NCI-H2107 (cell line): ENCODE data around the gene WNT2B.

ENCODE experiments used
- DNase-seq: peaks from one replicate; lab custom pipeline; 2025; lab: John Stamatoyannopoulos, UW

WNT2B gene

DNA sequence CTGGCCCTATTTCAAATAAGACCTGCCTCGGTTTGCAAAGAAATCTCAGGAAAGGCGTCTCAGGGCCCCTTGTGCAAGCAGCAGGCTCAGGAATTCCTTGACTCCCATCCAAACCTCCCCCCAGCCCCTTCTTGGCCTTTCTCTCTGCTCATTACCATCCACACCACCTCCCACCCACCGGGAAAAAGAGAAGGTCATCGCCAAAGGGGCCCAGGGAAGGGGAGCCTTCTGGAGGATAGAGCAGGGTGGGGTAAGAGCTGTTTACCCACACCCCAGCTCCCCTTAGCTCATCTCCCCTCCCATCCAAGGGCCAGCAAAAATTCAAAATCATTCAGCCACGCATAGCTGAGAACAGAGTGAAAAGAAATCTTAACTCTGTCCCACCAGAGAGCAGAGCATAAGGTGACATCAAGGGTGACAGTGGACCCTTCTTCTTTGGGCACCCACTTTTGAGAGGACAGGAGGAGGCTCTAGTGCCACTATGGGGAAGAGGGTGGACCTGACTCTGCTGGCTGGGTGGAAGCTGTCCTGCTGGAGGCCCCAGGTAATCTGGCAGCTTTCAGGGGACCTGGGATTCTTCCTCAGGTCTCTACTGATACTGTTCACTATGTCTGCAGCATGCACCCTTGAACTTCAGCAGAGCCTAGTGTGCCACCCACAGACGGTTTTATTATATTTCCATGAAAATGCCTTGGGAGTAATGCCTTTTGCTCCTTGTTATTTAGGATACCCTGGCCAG lies 3.9 kb upstream of the WNT2B start:
- no peak for DNase-seq

DNA sequence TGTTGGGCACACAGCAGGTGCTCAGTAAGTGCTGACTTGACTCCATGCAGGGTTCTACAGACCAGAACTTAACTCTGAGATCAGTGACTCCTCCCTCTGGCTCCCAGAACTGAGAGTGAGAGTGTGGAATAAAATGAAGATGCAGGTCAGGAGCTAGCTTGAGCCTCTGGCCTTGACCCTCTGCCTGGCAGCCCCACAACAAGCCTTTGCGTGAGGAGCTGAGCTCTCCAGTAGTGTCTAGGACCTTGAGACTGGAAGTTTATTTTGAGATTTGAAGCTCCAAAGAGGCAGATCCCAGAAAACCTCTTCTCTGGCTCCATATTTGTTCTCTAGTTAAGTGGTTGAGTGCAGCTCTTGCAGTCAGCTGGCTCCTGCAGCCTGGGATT lies 3.4 kb upstream of the WNT2B start:
- DNase-seq, result no peak

DNA sequence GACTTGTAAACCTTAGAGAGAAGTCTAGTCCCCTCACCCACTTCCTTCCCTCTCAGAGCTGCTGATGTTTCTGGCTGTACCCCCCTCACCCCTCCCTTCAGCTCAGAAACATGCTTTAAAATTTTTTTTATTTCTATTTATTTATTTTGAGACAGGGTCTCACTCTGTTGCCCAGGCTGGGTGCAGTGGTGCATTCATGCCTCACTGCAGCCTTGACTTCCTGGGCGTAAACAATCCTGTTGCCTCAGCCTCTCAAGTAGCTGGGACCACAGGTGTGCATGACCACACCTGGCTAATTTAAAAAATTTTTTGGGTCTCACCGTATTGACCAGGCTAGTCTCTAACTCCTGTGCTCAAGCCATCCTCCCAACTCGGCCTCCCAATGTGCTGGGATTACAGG lies 2.9 kb upstream of the WNT2B start:
- no peak for DNase-seq

DNA sequence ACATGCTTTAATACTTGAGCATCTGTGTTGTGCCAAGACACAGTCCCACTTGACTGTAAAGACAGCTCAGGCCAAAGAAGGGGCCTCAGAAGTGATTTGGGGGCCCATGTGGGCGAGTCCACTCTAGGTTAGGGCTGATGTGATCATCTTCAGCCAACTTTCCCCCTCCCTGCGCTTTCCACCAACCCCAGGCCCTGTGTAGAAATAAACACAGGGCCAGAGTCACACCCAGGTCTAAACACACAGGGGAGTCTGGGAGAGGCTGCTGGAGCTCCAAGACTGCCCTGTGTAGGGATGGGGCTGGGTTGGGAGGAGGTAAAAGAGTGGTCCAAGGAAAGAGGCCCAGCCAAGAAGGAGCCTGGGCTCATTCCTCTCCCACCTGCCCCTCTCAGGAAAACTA lies 2.5 kb upstream of the WNT2B start:
- DNase-seq, result no peak

DNA sequence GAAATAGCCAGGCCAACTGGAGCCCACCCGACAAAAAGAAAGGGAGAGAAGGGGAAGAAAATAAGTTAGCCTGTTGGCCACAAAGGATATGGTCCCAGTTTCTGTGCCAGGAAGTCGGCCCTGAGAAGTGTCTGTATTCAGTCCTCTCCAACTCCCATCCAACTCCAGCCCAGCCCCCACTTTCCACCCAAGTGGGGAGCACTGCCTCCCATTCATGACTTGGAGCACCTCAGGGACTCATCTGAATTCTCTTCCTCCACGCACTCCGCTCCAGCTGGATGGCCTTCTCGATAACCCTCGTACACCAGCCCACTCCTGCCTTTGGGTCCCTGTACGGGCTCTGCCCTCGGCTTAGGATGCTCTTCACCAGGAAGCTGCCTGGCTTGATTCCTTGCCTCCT lies 2.0 kb upstream of the WNT2B start:
- no peak for DNase-seq

DNA sequence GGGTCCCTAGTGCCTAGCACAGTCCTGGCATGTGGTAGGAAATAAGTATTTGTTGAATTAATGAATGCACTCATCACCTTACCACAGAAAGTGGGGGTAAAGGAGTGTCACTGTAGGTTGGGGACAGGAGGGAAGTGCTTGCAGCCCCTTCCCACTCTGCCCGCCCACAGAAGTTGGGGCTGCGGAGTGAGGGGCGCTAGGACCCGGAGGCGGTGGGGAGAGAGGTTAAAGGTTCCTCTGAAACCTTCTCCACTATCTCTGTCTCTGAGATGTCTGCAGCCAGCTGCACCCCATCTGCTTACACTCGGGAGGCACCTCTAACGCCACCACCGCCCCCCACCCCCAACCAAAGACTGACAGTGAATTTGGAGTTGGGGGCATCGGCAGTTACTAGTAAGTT lies 1.4 kb upstream of the WNT2B start:
- DNase-seq, result no peak

DNA sequence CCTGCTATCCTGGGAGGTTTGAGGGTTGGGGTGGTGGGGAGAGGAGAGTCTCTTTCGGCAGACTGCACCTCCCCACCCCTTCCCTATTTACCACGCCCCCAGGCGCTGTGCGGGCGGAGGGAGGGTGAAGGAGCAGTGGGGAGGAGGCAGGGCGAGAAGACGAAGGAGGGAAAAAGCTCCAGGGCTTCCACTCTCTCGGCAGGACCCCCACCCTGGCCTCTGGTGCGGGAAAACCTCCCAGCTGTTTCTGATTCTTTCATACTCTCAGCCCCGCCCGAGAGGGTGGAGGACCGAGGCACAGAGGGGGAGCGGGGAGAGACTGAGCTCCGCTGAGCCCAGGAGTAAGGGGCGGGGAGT lies 866 bp upstream of the WNT2B start:
- no peak for DNase-seq

DNA sequence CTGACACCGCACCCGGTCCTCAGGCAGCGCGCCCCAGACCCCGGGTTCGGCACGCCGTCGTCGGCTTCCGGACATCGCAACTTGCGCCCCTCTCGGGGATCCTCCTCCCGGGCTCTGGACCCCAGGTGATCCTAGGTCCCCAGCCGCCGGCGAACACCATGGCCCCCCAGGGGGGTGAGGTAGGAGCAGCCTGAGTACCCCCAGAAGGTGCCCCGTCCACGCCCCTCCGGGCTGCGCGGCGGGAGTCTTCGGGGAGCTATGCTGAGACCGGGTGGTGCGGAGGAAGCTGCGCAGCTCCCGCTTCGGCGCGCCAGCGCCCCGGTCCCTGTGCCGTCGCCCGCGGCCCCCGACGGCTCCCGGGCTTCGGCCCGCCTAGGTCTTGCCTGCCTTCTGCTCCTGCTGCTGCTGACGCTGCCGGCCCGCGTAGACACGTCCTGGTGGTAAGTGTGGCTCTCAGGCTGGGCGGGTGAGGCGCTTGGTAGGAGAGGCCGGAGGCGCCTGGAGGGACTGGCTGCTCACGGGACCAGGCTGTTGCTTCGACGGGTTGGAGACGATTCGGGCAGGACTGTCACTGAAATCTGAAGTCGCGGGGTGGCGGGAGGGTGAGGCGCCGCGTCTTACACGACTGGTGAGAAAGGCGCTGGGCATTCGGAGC lies 367 bp downstream of the WNT2B start:
- no peak for DNase-seq

DNA sequence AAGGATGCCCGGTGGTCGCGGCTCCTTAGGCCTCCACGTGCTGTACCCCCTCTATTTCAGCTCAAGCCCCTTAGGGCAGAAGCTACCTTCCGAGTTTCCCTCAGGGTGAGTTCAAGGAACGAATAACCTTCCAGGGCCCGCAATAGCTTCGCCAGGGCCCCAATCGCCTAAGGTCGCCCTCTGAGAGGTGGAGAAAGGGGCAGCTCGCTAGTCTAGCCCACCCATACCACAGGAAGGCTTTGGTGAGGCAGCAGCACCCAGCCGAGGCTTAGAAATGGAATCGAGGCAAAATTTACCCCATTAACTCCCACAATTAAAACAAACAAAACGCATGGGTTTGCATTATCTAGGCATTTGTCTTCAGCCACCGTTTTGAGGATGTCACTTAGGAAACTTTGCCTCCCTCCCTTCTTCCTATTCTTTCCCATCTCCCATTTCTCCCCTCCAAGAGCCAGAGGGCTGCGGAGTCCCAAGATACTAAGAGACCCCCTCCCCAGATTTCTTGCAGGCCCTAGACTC lies 954 bp downstream of the WNT2B start:
- no peak for DNase-seq

DNA sequence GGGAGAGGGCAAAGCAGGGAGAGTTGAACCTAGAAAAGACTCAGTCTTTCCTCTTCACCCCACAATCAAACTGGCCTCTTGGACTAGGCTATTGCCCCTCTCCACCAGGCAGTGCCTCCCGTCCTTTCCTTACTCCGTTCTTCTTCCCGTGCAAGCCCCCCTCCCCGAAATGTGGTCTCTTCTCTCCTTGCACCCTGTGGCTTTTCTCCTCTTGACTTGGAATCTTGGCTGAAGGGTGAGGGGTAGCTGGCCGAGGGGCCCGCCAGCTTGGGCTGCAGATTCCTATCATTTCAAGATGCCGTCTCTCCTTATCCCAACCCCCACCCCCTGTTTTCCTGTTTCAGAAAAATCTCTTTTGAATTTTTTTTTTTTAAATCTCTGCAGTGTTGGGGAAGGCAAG lies 1.6 kb downstream of the WNT2B start:
- DNase-seq, result no peak

DNA sequence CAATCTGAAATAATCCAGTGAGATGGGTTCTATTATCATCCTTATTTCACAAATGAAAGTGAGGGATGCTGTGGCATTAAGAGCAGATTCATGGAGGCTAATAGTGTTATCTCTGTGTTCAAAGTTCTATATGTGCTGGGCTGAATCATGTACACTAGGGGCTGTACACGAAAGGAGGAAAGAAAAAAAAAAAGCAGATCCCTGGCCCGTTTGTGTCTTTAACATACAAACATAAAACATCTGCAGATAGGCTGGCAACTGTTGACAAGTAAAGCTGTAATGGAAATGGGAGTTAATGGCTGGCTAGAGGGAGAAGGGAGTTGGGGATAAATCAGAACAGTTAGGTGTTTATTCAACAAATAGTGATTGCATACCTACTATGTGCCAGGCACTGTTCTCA lies 3.1 kb downstream of the WNT2B start:
- no peak for DNase-seq

DNA sequence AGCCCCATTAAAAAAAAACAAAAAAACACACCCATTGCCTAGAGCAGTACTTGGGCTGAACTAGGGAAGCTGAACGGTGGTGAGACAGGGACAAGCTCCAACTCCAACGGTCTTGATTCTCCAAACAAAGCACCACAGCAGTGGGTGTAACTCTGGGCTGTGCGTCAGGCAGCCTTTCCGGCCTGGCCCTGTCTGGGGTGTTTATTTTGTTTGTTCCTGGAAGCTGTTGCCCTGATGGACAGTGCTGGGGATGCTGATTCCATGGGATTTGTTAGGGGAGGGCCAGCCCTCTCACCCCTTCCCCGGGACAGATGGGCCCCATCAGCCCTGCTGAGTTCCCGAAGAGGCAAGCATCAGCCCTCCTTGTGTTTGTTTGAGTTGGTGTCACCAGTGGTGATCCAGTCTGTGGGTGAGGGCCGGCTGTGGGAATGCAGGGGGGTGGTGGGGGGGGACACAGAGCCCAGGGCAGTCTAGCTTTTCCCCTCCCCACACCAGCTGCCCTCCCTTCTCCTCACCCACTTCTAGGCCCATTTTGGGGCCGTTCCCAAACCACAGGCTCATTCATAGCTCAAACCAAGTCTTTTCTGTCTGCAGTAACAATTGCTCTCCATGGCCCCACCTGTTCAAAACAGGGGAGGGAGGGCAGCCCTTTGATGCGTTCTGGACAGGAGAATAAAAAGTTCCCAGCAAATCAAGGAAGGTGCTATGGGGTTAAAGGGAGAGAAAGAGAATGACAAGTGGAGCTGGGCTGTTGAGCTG lies 4.5 kb downstream of the WNT2B start:
- no peak for DNase-seq

DNA sequence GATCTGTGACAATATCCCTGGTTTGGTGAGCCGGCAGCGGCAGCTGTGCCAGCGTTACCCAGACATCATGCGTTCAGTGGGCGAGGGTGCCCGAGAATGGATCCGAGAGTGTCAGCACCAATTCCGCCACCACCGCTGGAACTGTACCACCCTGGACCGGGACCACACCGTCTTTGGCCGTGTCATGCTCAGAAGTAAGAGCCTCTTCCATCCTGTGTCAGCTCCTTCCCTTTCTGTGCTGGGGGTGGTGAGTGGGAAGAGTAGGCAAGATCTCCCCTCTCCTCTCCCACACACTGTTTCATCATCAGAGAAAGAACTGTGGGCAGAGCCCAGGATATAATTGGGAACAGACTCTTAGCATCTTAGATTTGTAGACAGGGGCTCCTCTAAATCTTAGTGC lies 6.1 kb downstream of the WNT2B start:
- DNase-seq, result no peak

DNA sequence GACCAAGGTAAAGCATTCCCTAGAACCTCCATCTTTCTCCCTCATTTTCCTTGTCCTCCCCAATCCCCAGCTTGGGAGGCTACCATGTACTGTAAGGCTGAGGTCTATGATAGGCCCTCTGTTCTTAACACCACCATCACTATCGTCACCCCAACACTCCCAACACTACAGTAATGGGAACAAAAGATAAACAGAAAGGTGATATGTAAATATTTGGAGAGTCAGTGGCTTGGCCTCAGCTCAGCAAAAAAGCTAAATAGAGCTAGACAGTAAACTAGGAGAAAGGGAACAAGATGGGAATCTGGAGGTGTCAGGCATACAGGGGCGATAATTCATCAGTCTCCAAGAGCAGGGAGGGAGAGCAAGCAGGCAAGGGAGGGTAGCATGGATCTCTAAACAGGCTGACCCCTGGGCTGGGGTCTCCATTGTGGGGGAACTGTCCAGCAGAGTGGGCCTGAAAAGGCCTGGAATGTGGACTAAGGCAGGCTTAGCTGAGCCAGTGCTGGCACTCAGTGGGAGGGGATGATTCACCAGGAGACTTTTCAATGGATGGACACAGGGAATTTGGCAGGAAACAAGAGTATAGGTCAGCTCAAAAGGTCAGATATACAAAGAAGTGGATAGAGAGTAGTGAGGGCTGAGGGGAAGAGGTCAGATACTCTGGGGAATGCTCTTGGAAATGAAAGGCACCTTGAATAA lies 6.7 kb downstream of the WNT2B start:
- no peak for DNase-seq

DNA sequence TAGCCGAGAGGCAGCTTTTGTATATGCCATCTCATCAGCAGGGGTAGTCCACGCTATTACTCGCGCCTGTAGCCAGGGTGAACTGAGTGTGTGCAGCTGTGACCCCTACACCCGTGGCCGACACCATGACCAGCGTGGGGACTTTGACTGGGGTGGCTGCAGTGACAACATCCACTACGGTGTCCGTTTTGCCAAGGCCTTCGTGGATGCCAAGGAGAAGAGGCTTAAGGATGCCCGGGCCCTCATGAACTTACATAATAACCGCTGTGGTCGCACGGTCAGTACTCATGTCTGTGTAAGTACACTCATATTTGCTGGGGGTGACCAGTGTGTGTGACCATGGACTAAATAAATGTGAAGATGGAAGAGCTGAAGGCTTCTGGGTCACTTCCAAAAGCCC lies 7.4 kb downstream of the WNT2B start:
- no peak for DNase-seq

DNA sequence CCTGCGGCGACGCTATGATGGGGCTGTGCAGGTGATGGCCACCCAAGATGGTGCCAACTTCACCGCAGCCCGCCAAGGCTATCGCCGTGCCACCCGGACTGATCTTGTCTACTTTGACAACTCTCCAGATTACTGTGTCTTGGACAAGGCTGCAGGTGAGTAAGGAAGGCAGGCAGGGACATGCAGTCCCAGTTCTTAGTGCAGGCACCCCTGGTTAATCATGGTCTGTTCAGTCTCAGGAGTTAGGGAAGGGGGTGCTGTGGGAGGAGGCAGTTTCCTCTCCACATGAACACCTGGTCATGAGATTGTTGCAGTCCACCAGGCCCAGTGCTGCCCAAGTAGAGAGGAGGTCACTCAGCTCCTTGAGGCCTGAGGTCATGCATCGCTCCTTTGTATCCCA lies 8.5 kb downstream of the WNT2B start:
- DNase-seq, result no peak

DNA sequence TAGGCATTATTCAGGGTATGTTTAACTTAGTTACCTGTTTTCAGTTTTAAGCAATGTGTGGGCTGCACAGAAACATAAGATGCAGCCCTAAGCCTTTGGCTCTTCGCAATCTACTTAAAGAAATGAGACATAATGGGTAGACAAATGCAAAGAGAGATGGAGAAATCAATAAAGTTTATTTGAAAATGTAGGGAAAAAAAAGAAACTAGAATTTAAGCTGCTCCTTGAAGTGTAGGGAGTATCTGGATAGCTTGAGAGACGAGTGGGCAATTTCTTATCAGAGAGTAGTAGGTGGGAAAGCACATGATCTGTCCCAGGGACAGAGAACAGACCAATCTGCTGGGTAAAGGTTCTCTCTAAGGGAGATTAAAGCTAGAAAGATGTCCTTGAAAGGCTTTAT lies 8.9 kb downstream of the WNT2B start:
- DNase-seq, result no peak

DNA sequence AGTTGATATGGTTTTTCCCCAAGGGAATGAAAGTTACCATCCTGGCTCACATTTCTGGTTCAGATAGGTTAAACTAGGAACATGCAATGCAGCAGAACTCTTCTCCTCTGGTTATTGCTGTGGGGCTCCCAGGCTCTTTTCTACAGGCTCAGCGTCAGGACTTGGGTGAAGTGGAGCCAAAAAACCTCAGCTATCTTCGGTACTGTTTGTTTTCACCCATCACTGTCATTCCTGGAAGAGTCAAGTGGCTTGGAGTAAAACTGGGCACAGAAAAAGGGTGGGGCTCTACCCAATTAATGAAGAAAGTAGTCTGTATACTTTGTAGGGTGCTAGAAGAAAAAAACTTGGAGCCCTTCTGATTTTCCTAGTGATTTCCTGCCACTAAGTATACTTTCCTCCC lies 9.4 kb downstream of the WNT2B start:
- no peak for DNase-seq

DNA sequence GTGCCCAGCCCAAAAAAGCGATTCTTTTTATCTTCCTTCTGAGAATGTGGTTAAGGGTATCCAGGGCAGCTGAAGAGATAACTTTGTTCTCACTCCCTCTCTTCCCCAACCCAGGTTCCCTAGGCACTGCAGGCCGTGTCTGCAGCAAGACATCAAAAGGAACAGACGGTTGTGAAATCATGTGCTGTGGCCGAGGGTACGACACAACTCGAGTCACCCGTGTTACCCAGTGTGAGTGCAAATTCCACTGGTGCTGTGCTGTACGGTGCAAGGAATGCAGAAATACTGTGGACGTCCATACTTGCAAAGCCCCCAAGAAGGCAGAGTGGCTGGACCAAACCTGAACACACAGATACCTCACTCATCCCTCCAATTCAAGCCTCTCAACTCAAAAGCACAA lies 11.4 kb downstream of the WNT2B start:
- no peak for DNase-seq

DNA sequence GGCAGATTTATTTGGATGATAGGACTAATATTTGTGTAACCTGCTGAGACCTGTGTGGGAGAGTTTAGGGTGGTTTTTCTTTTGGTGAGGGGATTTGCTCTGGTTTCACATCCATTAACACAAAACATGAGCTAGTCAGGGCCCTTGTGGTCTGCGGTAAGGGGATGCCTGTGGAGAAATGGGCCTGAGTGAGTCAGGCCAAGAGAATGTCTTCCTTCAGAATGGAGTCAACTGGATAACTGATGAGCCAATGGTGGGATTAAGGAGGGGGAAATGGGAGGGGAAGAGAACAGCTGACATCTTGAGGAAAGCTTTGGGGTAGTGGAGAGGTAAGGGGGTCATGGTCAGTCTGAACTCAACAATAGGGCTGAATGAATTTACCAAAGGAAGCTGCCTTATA lies 13.9 kb downstream of the WNT2B start:
- no peak for DNase-seq

DNA sequence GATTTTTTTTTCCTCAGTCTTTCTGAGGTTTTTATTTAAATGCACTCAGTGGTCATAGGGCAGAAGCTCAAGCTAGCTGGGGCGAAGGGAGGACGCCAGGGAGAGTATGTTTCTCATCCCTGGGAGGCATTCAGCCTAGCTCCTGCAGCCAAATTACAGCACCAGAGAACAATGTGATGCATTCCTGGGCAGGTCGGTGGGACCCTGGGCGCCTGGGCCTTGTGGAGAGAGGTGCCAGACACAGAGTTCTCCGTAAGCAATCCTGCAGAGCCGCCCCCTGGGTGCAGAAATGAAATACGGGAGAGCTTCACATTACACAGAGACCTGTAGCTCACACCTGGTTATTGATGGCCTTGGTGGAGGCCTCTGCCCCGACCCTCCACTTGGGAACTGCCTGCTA lies 15.5 kb downstream of the WNT2B start:
- no peak for DNase-seq

DNA sequence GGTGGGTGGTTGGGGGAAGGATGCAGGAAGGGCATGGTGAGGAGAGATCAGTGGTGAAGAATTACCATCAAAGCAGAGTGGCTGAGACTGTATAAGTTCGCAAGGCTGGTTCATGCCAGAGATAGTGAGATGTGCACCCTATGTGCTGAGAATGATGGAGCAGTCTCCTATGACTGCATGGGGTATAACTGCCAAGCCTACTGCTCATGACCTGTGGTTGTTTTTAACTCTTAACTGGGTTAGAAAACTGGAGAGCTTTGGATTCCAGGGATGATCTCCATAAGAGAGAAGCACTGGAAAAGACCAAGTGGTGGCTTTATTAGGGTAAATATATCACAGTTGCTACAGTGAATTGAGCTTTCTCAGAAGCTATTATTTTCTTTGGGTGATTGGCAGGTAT lies 16.2 kb downstream of the WNT2B start:
- DNase-seq, result no peak
